NCI-H1436 treated with DMSO at 0.1 percent for 48 hours (cell line): ENCODE measurements around the gene SLC26A2.
"Not testable (repeated sequence)": the region's sequence is repeated elsewhere in the genome, so short reads cannot be mapped to it uniquely, and the experiment has no call there.

Experiments used
- DNase-seq: peaks from one replicate; lab custom pipeline; 2025; lab: John Stamatoyannopoulos, UW

Gene SLC26A2

GRCh38 chr5:149936700-149937091 is 23.9 kb upstream of the SLC26A2 start:
- no peak for DNase-seq

- DNase-seq = peak; percentile 90
Observed at GRCh38 chr5:149937610-149938009, 22.9 kb upstream of the SLC26A2 start.

- DNase-seq = no peak
Observed at GRCh38 chr5:149938279-149938678, 22.3 kb upstream of the SLC26A2 start.

GRCh38 chr5:149938791-149939358 is 21.7 kb upstream of the SLC26A2 start:
- DNase-seq = no peak

- no peak for DNase-seq
Observed at GRCh38 chr5:149939546-149939945, 21.0 kb upstream of the SLC26A2 start.

GRCh38 chr5:149940077-149940574 is 20.4 kb upstream of the SLC26A2 start:
- DNase-seq = no peak

GRCh38 chr5:149940941-149941644 is 19.5 kb upstream of the SLC26A2 start:
- DNase-seq = no peak

- no peak for DNase-seq
Observed at GRCh38 chr5:149941795-149942194, 18.8 kb upstream of the SLC26A2 start.

GRCh38 chr5:149942199-149942598 is 18.4 kb upstream of the SLC26A2 start:
- DNase-seq = no peak

GRCh38 chr5:149942741-149943169 is 17.8 kb upstream of the SLC26A2 start:
- DNase-seq = not testable (repeated sequence)

GRCh38 chr5:149943177-149943949 is 17.2 kb upstream of the SLC26A2 start:
- not testable (repeated sequence) for DNase-seq

- DNase-seq = no peak
Observed at GRCh38 chr5:149944666-149945065, 15.9 kb upstream of the SLC26A2 start, which contains the start of gene PDE6A. PDE6A (minus strand) TSS chr5:149944793; CDS start chr5:149944673, 120 bp downstream.

- DNase-seq = no peak
Observed at GRCh38 chr5:149946118-149946517, 14.4 kb upstream of the SLC26A2 start.

- no peak for DNase-seq
Observed at GRCh38 chr5:149948993-149949392, 11.6 kb upstream of the SLC26A2 start.

- DNase-seq = no peak
Observed at GRCh38 chr5:149951138-149951749, 9.3 kb upstream of the SLC26A2 start.

- no peak for DNase-seq
Observed at GRCh38 chr5:149953436-149954121, 7.0 kb upstream of the SLC26A2 start.

GRCh38 chr5:149954798-149955197 is 5.8 kb upstream of the SLC26A2 start:
- no peak for DNase-seq

GRCh38 chr5:149956685-149957084 is 3.9 kb upstream of the SLC26A2 start:
- DNase-seq = no peak

- no peak for DNase-seq
Observed at GRCh38 chr5:149957855-149958254, 2.7 kb upstream of the SLC26A2 start.

- DNase-seq = no peak
Observed at GRCh38 chr5:149959406-149960236, 937 bp upstream of the SLC26A2 start.

- no peak for DNase-seq
Observed at GRCh38 chr5:149961186-149961685, 678 bp downstream of the SLC26A2 start.
